Sigmoid colon (tissue), 7 donors: Measurements from ENCODE around the gene OAS2. TPM values are rescaled to one million over a fixed set of nuclear protein-coding genes. Genes with fewer than 3 reads are reported as not detected.

Experiments used
- DNase-seq: peaks from one replicate; pipeline ENCODE4 v3.0.0-alpha.2; 2019
- H3K27ac ChIP-seq, 4 donors: fragments of 200-600 bp; sonication (generic); one replicate each; pipeline ENCODE4 v1.5.1; 2016 to 2019; ENCODE audit warnings: mild to moderate bottlenecking in 1 of 4
- H3K27me3 ChIP-seq, 3 donors: fragments of 200-600 bp; sonication (generic); one replicate each; pipeline ENCODE4 v1.5.1; 2019; ENCODE audit warnings: mild to moderate bottlenecking in 1 of 3
- H3K36me3 ChIP-seq, 4 donors: fragments of 200-600 bp; sonication (generic); one replicate each; pipeline ENCODE4 v1.5.1; 2016 to 2019
- H3K4me1 ChIP-seq, 4 donors: fragments of 200-600 bp; sonication (generic); one replicate each; pipeline ENCODE4 v1.5.1; 2017 to 2019
- H3K4me3 ChIP-seq, 4 donors: fragments of 200-600 bp; sonication (generic); one replicate each; pipeline ENCODE4 v1.5.1; 2017 to 2019; ENCODE audit warnings: mild to moderate bottlenecking in 2 of 4, moderate library complexity in 1 of 4
- H3K9me3 ChIP-seq, 4 donors: fragments of 200-600 bp in 3 of 4; sonication (generic) in 3 of 4; one replicate each; pipeline versions ENCODE4 v1.5.1 to v1.6.1; 2013 to 2019
- CTCF ChIP-seq, 4 experiments: fragments of 450-650 bp in 3 of 4; fragments of 200-600 bp in 1 of 4; IDR thresholded peaks; one replicate each; pipeline ENCODE4 v1.5.1; 2016 to 2019; ENCODE audit warnings: antibody characterized with exemption in 4 of 4, mild to moderate bottlenecking in 3 of 4, moderate library complexity in 2 of 4
- EP300 ChIP-seq, 4 donors: sonication (generic); formaldehyde crosslinking; IDR thresholded peaks; one replicate each; pipeline ENCODE4 v1.6.1; 2017; ENCODE audit warnings: antibody characterized with exemption in 4 of 4
- POLR2A ChIP-seq, 2 donors: fragments of 450-650 bp; IDR thresholded peaks; one replicate each; pipeline ENCODE4 v1.6.1; 2016; ENCODE audit warnings: antibody characterized with exemption in 2 of 2, mild to moderate bottlenecking in 2 of 2, moderate library complexity in 2 of 2
- POLR2AphosphoS5 ChIP-seq, 4 donors: sonication (generic); formaldehyde crosslinking; IDR thresholded peaks; one replicate each; pipeline ENCODE4 v1.6.1; 2017; ENCODE audit warnings: antibody characterized with exemption in 4 of 4
- WGBS, 2 donors: extraction: QIAGEN DNeasy Blood & Tissue Kit; methylation state at CpG; one replicate each; pipeline ENCODE4 v1.1.7; 2013; 5-methylcytosine and 5-hydroxymethylcytosine counted together
- intact Hi-C: fragments of 100-400 bp; cut with DNase I; formaldehyde crosslinking; loops from one replicate; pipeline ENCODE4 v1.15.1; 2023
- polyA plus RNA-seq, 3 donors: library from polyadenylated mRNA; stranded (reverse); fragments of 200-250 nt; gene quantifications; one replicate each; pipeline ENCODE4 v1.2.3, GENCODE V29; 2013
- total RNA-seq, 4 donors: library from RNA; depleted of rRNA; stranded (reverse); fragments of >200 nt; gene quantifications; one replicate each; pipeline ENCODE4 v1.1.0, GENCODE V29; 2016
- donor health status: healthy with polysubstance abuse.
- donor health status: Bipolar disorder and iron deficiency.
- donor health status: healthy.

Gene OAS2
- total and polyA plus RNA-seq, 7 donors = 2.0 to 28.8 (median 3.9) TPM

- no peaks in the 10 kb centered on the region for H3K27me3 ChIP-seq
- WGBS, 2 donors = 79 to 81% methylated on average over 8 of the region's 8 CpGs
- peak overlapping the region; percentile 52 to 79 (median 68) for H3K27ac ChIP-seq
- no peak for DNase-seq
- TF ChIP-seq CTCF (IDR thresholded peaks at IDR 0.05) = no peak
- TF ChIP-seq EP300 (IDR thresholded peaks at IDR 0.05) = no peak
- TF ChIP-seq POLR2AphosphoS5 (IDR thresholded peaks at IDR 0.05) = no peak
- TF ChIP-seq POLR2A (IDR thresholded peaks at IDR 0.05) = no peak
- H3K4me1 ChIP-seq = peaks cover 0 to 10% (median 0%) of the 10 kb centered on the region in 4 donors
- intact Hi-C loops = no loop called here
- no peaks in the 10 kb centered on the region for H3K36me3 ChIP-seq
- H3K4me3 ChIP-seq = peak overlapping the region in 3 of 4 donors; percentile 28 to 48 (median 44)
- no peaks in the 10 kb centered on the region for H3K9me3 ChIP-seq
Measured at GRCh38 chr12:112977641-112978040, 678 bp upstream of the OAS2 start.

GRCh38 chr12:112979041-112979680, 842 bp downstream of the OAS2 start:
- 33 to 71% methylated on average over 6 of the region's 6 CpGs for WGBS, 2 donors
- no peak for DNase-seq
- TF ChIP-seq CTCF (IDR thresholded peaks at IDR 0.05) (no peak), POLR2A (IDR thresholded peaks at IDR 0.05) (no peak), POLR2AphosphoS5 (IDR thresholded peaks at IDR 0.05) (no peak), EP300 (IDR thresholded peaks at IDR 0.05) (no peak)
- intact Hi-C loops = no loop called here
- H3K4me3 ChIP-seq = peak overlapping the region in 3 of 4 donors; percentile 28 to 48 (median 44)
- no peaks in the 10 kb centered on the region for H3K36me3 ChIP-seq
- no peaks in the 10 kb centered on the region for H3K27me3 ChIP-seq
- peaks cover 0 to 10% (median 0%) of the 10 kb centered on the region in 4 donors for H3K4me1 ChIP-seq
- no peaks in the 10 kb centered on the region for H3K9me3 ChIP-seq
- H3K27ac ChIP-seq = peak overlapping the region; percentile 52 to 79 (median 68)

- Histone ChIP-seq H3K9me3 (peaks cover 3 to 8% (median 4%) of the 10 kb centered on the region in 4 donors), H3K27me3 (no peaks in the 10 kb centered on the region), H3K27ac (no peak overlapping the region), H3K4me1 (peaks cover 0 to 10% (median 0%) of the 10 kb centered on the region in 4 donors), H3K36me3 (no peaks in the 10 kb centered on the region), H3K4me3 (no peak overlapping the region)
- intact Hi-C loops = no loop called here
- 64 to 80% methylated on average over 4 of the region's 4 CpGs for WGBS, 2 donors
- no peak for DNase-seq
- TF ChIP-seq POLR2AphosphoS5 (IDR thresholded peaks at IDR 0.05) (no peak), POLR2A (IDR thresholded peaks at IDR 0.05) (no peak), CTCF (IDR thresholded peaks at IDR 0.05) (no peak), EP300 (IDR thresholded peaks at IDR 0.05) (no peak)
Measured at GRCh38 chr12:112980491-112981158, 2.3 kb downstream of the OAS2 start.

- intact Hi-C loops = no loop called here
- no peak for DNase-seq
- H3K27me3 ChIP-seq = no peaks in the 10 kb centered on the region
- 97 to 99% methylated on average over 1 of the region's 1 CpG for WGBS, 2 donors
- H3K27ac ChIP-seq = no peak overlapping the region
- H3K9me3 ChIP-seq = peaks cover 3 to 8% (median 4%) of the 10 kb centered on the region in 4 donors
- H3K36me3 ChIP-seq = no peaks in the 10 kb centered on the region
- H3K4me1 ChIP-seq = no peaks in the 10 kb centered on the region
- no peak for TF ChIP-seq POLR2A (IDR thresholded peaks at IDR 0.05)
- H3K4me3 ChIP-seq = no peak overlapping the region
Measured at GRCh38 chr12:112985642-112986290, 7.4 kb downstream of the OAS2 start.

GRCh38 chr12:112986291-112986800, 8.0 kb downstream of the OAS2 start:
- H3K27ac ChIP-seq = no peak overlapping the region
- peaks cover 3 to 8% (median 4%) of the 10 kb centered on the region in 4 donors for H3K9me3 ChIP-seq
- no peak overlapping the region for H3K4me3 ChIP-seq
- no peaks in the 10 kb centered on the region for H3K4me1 ChIP-seq
- no peaks in the 10 kb centered on the region for H3K27me3 ChIP-seq
- intact Hi-C loops = no loop called here
- WGBS, 2 donors = 96 to 97% methylated on average over 7 of the region's 7 CpGs
- no peak for TF ChIP-seq POLR2A (IDR thresholded peaks at IDR 0.05)
- no peak for TF ChIP-seq EP300 (IDR thresholded peaks at IDR 0.05)
- no peak for TF ChIP-seq CTCF (IDR thresholded peaks at IDR 0.05)
- no peak for TF ChIP-seq POLR2AphosphoS5 (IDR thresholded peaks at IDR 0.05)
- no peak for DNase-seq
- H3K36me3 ChIP-seq = no peaks in the 10 kb centered on the region
